ENCODE data around the gene HYAL1.
A peak's percentile ranks its signal among the peaks of the same experiment; 100 is the strongest.
"Not testable (repeated sequence)": the region's sequence is repeated elsewhere in the genome, so short reads cannot be mapped to it uniquely, and the experiment has no call there.

Gene HYAL1

GRCh38 chr3:50271314-50271936, 31.9 kb downstream of the HYAL1 start:
- no peak for DNase-seq

- DNase-seq, result no peak
Observed at GRCh38 chr3:50270422-50271224, 32.8 kb downstream of the HYAL1 start.

- DNase-seq, result no peak
Observed at GRCh38 chr3:50269977-50270413, 33.4 kb downstream of the HYAL1 start.

GRCh38 chr3:50269460-50269859, 33.9 kb downstream of the HYAL1 start:
- no peak for DNase-seq

- no peak for DNase-seq
Observed at GRCh38 chr3:50268703-50269451, 34.5 kb downstream of the HYAL1 start, which contains the start of gene SEMA3B. Gene SEMA3B (plus strand): TSS chr3:50269147. CDS start chr3:50269241, 94 bp downstream.

- no peak for DNase-seq
Observed at GRCh38 chr3:50268276-50268675, 35.1 kb downstream of the HYAL1 start.

- no peak for DNase-seq
Observed at GRCh38 chr3:50267280-50267913, 36.0 kb downstream of the HYAL1 start.

- DNase-seq, result no peak
Observed at GRCh38 chr3:50266836-50267235, 36.5 kb downstream of the HYAL1 start.

- DNase-seq, result no peak
Observed at GRCh38 chr3:50266017-50266416, 37.4 kb downstream of the HYAL1 start.

GRCh38 chr3:50265571-50265970, 37.8 kb downstream of the HYAL1 start:
- DNase-seq, result no peak

GRCh38 chr3:50264964-50265485, 38.3 kb downstream of the HYAL1 start:
- no peak for DNase-seq

GRCh38 chr3:50264383-50264963, 38.9 kb downstream of the HYAL1 start:
- DNase-seq, result no peak

GRCh38 chr3:50263478-50264382, 39.6 kb downstream of the HYAL1 start:
- no peak for DNase-seq

GRCh38 chr3:50262778-50263177, 40.6 kb downstream of the HYAL1 start:
- no peak for DNase-seq

GRCh38 chr3:50262200-50262599, 41.2 kb downstream of the HYAL1 start:
- not testable (repeated sequence) for DNase-seq

GRCh38 chr3:50261505-50261904, 41.9 kb downstream of the HYAL1 start:
- DNase-seq, result no peak

GRCh38 chr3:50260942-50261441, 42.4 kb downstream of the HYAL1 start:
- DNase-seq, result no peak

GRCh38 chr3:50260027-50260941, 43.1 kb downstream of the HYAL1 start:
- peak; percentile 49 for DNase-seq

GRCh38 chr3:50259432-50260026, 43.8 kb downstream of the HYAL1 start:
- DNase-seq, result no peak

- no peak for DNase-seq
Observed at GRCh38 chr3:50258979-50259378, 44.4 kb downstream of the HYAL1 start.
